Fibroblast of skin of right biceps (primary cell): ENCODE results near the gene PTPN21.
A peak's percentile ranks its signal among the peaks of the same experiment; 100 is the strongest.

Source experiments
- DNase-seq: peaks from one replicate; pipeline ENCODE4 v3.0.0-alpha.2; 2013

The PTPN21 gene

DNA sequence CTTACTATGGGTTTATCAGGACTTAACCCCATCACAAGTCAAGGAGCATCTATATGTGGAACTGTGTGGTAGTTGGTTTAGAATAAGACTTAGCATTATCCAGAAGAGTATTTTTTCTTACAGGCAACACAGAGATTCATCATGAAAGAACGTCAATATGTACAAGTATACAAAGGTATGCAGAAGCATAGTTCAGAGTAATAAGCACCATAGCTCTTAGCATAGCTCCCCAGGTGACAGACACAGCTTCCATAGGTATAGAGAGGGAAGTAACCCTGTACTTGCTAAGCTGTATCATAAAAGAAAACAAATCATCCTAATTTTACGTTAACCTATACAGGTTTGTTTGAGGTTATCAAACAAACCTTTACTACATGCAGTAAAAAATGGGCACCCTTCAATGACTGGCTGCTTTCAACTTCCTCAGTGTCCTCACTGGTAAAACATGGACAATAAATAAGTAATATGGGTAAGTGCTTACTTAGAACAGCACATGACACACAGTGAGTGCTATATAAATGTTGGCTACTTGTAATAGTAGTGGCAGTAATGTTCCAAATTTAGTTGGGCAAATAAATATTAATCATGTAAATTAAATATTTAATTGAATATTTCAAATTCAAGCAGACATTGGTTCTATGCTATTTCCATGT lies 50.9 kb downstream of the PTPN21 start:
- no peak for DNase-seq

GRCh38 chr14:88502740-88503139 lies 52.1 kb downstream of the PTPN21 start:
- no peak for DNase-seq

DNA sequence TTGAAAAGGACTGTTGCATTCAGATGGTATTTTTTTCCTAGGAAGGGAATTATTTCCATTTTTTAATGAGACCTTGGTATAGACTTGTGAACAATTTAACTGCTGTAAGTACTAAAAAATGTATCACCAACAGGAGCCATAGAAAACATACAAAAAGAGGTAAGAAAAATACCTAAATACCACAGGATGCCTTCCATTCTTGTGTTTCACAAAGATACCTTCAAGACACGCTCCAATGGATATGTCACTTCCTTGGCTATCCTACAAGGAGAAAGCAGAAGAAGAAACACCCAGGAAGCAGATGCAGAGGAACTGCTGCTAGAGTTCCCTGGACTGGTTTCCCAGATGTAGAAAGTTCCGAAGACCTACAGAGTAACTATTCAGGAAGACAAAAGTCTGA lies 54.2 kb downstream of the PTPN21 start:
- no peak for DNase-seq

- DNase-seq, result no peak
Observed at GRCh38 chr14:88499225-88499624, 55.6 kb downstream of the PTPN21 start.

DNA sequence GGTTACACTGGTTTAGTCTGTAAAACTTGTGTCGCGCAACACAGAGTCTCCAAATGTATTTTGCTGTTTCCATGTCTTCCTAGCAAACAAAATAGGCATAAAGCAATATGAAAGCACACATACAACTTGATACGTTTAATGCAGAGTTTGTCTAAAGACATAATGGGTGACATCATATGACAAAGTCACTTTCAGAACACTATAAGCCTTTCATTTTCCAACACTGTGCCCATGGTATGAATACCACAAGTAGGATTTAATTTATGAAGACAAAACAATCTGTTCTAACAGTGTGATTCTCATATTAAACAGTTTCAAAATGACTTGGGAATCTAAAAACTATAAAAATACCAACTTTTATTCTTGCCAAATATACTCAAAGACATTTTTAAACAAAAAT lies 58.4 kb downstream of the PTPN21 start:
- no peak for DNase-seq

DNA sequence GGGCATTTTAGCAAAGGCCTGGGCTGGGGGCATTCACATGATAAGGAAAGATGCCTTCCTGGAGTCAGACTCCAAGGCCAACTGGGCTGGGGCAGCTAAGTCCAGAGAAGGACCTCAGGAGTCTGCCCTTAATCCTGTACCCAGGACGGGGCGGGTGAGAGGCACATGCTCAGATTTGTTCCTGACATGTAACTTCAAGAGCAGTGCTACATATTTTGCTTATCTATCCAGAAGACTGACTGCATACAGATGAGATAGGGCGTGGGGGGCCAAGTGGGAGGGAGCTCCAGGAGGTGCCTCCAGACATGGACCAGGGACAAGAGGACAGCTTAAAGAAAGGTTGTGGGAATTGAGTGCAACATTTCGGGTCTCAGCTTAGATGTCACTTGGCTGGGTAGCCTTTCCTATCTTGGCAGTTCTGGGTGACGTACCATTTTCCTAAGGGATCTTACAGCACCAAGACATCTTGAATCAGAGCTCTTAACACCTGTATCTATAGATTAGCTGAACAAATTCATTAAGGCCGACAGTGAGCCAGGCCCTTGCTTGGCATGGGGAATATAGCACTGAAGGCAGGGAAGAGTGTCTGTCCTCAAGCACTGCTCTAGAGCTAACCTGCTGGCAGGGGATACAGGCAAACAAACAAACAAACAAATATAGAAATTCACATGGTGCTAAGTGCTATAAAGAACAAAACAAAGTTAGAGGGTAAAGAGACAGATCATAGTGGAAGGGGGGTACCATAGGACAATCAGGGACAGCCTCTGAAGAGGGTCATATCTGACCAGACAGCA lies 61.2 kb downstream of the PTPN21 start:
- no peak for DNase-seq

DNA sequence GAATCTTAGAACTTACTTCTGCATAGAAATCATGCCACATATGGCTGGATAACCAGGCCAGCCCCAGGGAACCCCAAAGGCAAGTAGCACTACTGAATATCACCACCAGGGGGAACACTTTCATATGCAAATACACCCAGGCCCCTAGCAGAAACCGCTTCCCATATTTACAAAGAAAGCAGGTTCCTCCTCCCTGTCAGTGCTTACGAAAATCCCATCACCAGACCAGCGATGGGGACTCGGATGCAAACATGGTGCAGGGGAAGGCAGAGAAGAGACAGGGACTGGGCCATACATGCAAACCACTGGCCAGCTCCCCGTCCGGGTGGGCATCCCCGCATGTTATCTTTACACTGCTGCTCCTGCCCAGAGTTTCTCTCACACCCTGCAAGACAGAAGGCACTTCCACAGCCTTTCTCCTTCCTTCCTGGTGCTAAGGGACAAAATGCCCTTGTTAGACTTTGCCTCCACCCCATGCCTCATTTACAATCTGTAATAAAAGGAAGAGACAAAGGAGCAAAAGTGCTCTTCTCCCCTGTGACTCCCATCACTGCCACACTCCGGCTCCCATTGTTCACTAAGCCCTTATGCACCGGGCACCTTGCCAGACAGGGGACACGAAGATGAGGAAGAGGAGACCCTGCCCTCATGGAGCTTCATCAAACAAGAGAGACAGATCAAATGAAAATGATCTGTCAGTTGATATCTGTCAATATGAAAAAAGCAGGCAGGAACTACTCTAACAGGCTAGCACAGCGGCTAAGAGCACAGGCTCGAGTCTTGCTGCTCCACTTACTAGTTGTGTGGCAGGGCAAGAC lies 62.3 kb downstream of the PTPN21 start:
- DNase-seq, result peak; percentile 66

GRCh38 chr14:88490168-88490567 lies 64.6 kb downstream of the PTPN21 start:
- DNase-seq, result no peak

- DNase-seq, result no peak
Observed at GRCh38 chr14:88488897-88489296, 65.9 kb downstream of the PTPN21 start.

DNA sequence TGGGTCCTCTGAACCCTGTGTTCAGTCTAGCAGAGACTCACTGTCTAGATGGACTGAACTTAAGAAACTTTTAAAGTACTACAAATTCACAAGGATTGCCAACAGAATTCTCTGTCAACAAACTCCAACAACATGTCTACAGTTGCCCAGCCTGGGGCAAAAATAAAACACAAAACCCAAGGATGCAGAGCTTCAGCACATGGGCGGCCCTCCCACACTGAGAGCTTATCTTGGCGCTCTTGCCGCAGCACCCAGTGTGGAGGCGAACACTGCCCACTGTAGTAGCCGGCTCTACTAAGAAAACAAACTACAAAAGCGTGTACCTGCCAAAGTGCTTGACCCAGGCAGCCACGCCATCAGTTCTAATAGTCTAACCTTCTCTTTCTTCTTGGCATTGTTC lies 66.7 kb downstream of the PTPN21 start:
- DNase-seq, result no peak

DNA sequence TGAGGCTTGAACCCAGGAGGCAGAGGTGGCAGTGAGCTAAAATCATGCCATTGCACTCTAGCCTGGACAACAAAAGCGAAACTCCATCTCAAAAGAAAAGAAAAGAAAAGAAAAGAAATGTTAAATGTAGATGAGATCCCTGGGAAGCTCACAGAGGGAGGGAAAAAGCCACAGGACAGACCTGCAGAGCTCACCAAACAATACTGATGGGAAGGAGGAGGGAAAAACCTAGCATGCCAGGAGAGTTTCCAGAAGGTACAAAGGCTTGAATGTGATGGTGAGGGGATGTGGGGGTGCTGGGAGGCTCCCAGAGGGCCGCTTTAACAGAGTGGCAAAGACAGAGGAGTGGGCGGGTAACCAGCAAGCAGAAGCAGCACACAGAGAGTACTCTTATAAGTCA lies 72.3 kb downstream of the PTPN21 start:
- no peak for DNase-seq

DNA sequence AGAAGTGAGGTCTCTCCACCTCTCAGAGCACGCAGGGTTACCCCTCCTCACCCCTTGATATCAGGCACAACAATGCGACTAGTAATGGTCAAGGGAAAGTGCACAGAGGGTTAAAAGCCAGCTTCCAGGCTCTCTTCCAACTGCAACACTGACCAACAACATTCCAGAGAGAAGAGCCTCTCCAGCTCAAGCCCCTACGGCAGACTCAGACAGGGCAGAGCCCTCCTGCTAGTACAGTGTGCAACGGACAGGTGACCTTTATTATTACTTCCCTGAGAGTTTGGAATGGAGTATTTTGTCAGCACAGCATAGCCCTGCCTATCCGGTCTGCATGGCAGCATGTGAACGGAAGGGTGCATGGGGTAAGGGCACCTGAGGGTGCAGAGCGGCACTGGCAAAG lies 73.0 kb downstream of the PTPN21 start:
- DNase-seq, result no peak

DNA sequence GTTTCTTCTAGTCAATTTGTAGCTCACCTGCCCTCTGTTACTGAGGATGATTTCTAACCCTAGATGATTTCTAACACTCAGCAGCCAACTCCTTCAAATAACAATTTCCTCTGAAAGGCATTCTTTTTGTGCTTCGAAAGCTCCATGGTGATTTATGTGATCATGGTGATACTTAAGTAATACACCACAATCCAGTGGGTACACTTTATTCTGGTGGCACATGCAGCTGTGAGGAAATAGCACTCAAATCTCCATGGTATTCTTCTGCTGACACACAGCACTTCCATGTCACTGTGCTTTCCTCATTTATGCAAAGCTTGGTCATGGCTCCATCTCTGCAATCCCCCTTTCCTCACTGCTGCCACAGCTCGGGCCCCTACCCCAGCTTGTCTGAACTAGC lies 73.7 kb downstream of the PTPN21 start:
- no peak for DNase-seq

DNA sequence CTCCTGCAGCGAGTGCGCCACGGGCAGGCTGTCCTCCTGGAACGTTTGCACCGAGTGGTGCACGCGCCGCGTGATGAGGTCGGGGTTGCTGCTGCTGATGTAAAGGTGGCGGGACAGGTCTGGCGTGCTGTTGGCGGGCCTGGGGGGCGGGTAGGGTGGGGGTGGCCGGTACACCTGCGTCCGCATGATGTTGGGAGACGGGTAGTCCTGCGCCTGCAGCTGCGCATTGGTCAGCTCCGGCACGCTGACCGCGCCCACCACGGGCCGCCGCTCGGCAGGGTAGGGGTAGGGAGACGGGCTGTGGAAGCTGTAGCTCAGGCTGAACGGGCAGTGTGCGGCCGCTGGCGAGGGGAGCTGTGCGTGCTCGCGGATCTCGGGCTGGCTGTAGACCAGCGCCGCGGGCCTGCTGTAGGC lies 75.2 kb downstream of the PTPN21 start:
- DNase-seq, result no peak

GRCh38 chr14:88478931-88479330 lies 75.9 kb downstream of the PTPN21 start:
- DNase-seq, result no peak

- DNase-seq, result peak; percentile 12
Observed at GRCh38 chr14:88477513-88478250, 77.1 kb downstream of the PTPN21 start.

GRCh38 chr14:88476825-88477224 lies 78.0 kb downstream of the PTPN21 start:
- DNase-seq, result no peak

GRCh38 chr14:88476214-88476774 lies 78.5 kb downstream of the PTPN21 start:
- peak; percentile 10 for DNase-seq

- DNase-seq, result no peak
Observed at GRCh38 chr14:88473791-88474190, 81.0 kb downstream of the PTPN21 start.

DNA sequence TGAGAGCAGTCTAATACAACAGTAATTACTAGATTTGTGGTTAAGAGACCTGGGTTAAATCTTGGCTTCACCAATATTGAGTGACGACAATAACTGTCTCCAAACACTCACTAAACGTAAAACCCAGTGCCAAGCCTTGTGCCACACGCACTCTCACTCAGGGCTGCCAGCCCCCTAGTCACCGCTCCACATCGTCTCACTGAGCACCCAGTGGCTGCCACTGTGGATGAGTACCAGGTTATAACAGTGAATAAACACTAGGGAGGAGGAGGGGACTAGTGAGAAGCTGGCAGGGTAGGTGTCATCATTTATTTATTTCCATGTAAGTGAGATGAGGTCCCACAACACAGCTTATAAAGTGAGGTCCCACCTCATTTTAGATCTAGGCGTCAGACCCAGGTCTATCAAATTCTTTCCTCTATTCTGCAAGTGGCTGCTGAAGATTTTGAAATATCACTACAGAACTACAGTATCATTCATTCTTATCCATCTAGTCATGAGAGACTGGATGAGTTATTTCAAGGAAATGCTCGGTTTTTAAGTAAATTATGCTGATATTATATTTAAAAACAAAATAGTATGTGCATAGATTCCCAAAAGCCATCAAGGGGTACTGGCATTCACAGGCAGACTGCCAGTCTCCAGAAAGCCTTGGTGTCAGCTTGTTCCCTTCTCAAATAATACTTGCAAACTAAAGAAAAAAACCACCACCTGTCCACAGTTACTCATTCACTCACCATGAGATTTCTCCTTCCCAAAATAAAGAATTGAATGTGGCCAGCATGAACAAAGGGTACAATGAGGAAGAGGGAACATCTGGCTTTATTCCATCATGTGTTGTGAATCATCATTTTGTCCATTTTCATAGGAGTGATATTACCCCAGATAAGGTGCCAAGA lies 84.0 kb downstream of the PTPN21 start:
- peak; percentile 32 for DNase-seq

DNA sequence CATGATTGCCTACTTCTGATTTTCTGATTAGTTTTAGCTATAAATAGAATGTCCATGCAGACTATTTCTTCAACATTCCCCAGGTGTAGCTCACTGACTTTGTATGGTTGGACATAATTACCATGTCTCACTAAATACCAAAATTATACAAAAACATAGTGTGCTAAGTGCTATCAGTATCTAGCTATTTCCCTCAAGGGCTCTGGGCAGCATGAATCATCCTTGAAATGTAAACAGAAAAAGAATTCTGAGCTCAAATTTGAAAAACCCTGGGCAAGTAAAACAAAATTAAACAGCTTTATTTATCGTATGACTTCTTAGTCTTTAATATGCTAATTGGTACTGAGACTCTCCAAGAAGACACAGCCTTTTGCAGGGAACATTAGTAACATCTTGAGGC lies 86.4 kb downstream of the PTPN21 start:
- DNase-seq, result peak; percentile 73

DNA sequence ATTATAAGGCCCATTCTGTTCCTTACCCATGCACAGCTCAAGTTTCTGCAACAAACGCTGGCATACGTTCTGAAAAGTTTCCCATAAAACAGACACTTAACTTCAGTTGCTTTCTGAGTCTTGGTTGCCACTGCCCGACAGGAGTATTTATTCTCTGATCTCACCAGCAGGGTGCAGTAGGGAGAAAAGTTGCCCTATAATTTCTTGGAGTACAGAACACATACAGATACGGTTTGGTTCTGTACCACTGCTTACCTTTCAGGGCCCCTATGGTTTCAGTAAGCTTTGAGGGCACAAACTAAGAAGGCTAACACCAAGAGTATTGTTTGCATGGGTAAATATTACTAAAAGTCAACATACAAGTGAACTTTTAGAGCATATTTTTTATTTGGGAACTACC lies 91.5 kb downstream of the PTPN21 start:
- no peak for DNase-seq
